Left cardiac atrium (tissue), 4 donors: ENCODE results near the gene VPS51. TPM values are rescaled to one million over a fixed set of nuclear protein-coding genes. Genes with fewer than 3 reads are reported as not detected.

Experiments used
- ATAC-seq, 2 donors: fragments of 200-7000 bp; cut with Tn5 transposase; one replicate each; pipeline ENCODE4 v1.9.1; 2020; ENCODE audit warnings: mild to moderate bottlenecking in 2 of 2, moderate library complexity in 2 of 2
- DNase-seq: peaks from one replicate; pipeline ENCODE4 v3.0.0-alpha.2; 2020
- intact Hi-C, 2 donors: fragments of 100-400 bp; cut with DNase I; formaldehyde crosslinking; loops; one replicate each; pipeline versions ENCODE4 v1.14.1 to v1.15.1; 2022 to 2023
- total RNA-seq, 2 donors: library from RNA; stranded (reverse); fragmentation: NEBNext Ultra II Directional; extraction: Animal tissue kit (Norgen Biotek cat#: 25700); gene quantifications; one replicate each; pipeline ENCODE4 v1.2.1, GENCODE V29; 2021
- donor health status: DM: no; HTN: yes; CAD: no.
- donor health status: DM: no; HTN: yes; CAD: no; lungs with severe emphysema.
- donor health status: DM: yes; HTN: yes; CAD: no.
- donor health status: Dilated cardiomyopathy.

VPS51 gene
- total RNA-seq, 2 donors from 2014 or later = 52.7 to 70.1 TPM

GRCh38 chr11:65067446-65067845 lies 28.6 kb upstream of the VPS51 start:
- no peak for ATAC-seq
- no peak for DNase-seq
- intact Hi-C loops = no loop called here

- intact Hi-C loops = no loop called here
- ATAC-seq (no peak), DNase-seq (no peak)
These were observed 26.8 kb upstream of the VPS51 start for GRCh38 chr11:65069217-65069616.

- intact Hi-C loops = no loop called here
- no peak for DNase-seq
- ATAC-seq = no peak
These were observed 23.9 kb upstream of the VPS51 start for GRCh38 chr11:65071907-65072630.

GRCh38 chr11:65072631-65072966 lies 23.4 kb upstream of the VPS51 start:
- intact Hi-C loops = no loop called here
- no peak for ATAC-seq
- DNase-seq = no peak

DNA sequence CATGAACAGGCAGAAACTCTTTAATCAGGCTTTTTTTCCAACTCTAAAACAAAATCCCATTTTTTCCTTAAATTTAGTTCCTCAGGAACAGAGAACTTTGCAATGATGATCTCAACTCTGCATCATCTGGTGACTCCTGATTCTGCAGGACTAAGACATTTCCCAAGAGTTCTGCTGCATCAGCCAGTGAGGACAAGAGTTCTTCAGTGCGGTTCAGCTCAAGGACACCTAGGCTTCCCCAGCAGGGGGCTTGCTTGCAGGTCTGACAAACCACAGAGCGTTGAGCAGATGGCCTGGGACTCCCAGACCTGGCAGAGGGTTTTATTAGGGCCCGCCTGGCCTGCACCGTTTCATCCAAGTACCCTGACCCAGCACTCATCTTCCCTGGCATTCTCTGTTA lies 18.6 kb upstream of the VPS51 start:
- DNase-seq = no peak
- no peak for ATAC-seq
- intact Hi-C loops = no loop called here

GRCh38 chr11:65078151-65078550 lies 17.9 kb upstream of the VPS51 start:
- intact Hi-C loops = no loop called here
- ATAC-seq = peak; percentile 61
- DNase-seq = no peak

GRCh38 chr11:65078786-65079342 lies 17.1 kb upstream of the VPS51 start:
- no peak for DNase-seq

DNA sequence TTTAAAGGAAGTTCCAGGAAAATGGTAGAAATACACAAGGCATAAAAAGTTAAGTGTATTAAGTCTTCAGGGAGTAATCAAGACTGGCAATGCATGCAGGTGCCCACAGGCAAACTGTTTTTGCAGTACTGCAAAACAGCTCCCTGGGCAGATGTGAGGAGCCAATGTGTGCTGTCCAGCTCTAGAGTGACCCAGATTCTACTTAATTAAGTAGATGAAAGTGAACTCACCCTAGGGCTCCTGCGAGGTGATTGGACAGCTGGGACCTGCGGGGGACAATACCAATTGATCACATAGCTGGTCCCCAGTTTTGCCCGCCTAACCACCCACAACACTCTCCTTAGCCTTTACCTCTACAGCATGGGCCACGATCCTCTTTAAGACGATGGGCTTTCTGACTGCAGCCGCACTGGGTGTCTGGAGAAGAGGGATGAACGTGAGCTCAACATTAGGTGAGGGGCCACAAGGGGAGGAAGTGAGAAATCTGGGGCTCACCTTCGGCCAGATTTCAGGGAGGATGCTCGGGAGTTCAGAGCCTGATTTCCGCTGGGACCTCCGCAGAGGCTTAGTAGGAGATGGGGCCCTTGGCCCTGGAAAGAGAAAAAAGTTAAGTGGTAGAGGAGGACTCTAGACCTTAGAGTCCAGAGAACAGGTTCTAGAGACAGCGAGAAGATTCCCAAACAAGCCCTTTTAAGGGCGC lies 12.7 kb upstream of the VPS51 start:
- no peak for DNase-seq
- intact Hi-C loops = no loop called here
- no peak for ATAC-seq

More at GRCh38 chr11:65078786-65079342, 17.1 kb upstream of the VPS51 start:
- no peak for ATAC-seq
- intact Hi-C loops = no loop called here

DNA sequence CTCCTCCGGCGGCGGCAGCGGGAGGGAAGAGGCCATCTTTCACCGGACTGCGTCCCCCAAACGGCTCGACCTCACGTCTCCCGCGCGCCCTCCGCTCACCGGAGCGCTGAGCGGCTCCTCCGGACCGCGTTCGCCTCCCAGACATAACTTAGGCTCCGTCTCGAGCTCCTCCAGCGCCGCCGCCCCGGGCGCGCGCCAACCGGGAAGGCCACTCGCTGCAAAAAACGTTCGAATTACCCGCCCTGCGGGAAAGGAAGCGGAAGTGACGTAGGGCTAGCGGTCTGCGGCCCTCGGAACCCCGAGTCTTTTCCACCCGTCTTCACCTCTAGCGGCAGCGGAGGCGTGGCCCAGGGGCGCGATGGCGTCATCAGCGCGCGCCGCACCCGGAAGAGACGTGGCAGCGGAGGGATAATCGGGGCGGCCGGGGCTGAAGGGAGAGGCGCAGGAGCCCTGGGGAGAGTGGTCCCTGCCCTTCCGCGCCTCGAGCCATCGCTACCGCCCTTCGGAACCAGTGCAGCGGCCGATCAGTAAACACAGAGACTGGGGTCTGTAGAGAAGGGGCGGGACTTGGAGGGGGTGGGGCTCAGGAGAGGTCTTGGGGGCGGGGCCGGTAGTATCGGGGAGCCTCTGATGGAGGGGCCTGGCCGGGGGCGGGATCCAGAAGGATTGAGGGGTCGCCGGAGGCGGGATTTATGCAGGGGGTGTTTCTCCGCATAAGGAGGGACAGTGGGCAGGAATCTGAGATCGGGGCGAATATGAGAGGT lies 12.0 kb upstream of the VPS51 start, which contains the start of the genes CDCA5 and ZFPL1:
Gene CDCA5, minus strand, starts transcription at position 207 of the 764 bp plus-strand sequence. Its CDS starts 62 bp downstream, at position 145.
Gene ZFPL1, plus strand, starts transcription at position 389 of the 764 bp plus-strand sequence. CDS start 477 bp downstream, outside the sequence.
- DNase-seq (peak; percentile 95), ATAC-seq (peak; percentile 97 to 99)
- intact Hi-C loops = no loop called here

- DNase-seq = no peak
- intact Hi-C loops = no loop called here
- peak in 1 of 2 donors; percentile 1 for ATAC-seq
These were observed 11.2 kb upstream of the VPS51 start for GRCh38 chr11:65084598-65085375.

GRCh38 chr11:65085446-65085845 lies 10.6 kb upstream of the VPS51 start:
- intact Hi-C loops = no loop called here
- DNase-seq (no peak), ATAC-seq (no peak)

- intact Hi-C loops = no loop called here
- ATAC-seq (no peak), DNase-seq (no peak)
These were observed 9.2 kb upstream of the VPS51 start for GRCh38 chr11:65086809-65087208.

- no peak for DNase-seq
- intact Hi-C loops = no loop called here
These were observed 8.8 kb upstream of the VPS51 start for GRCh38 chr11:65087216-65087615.

DNA sequence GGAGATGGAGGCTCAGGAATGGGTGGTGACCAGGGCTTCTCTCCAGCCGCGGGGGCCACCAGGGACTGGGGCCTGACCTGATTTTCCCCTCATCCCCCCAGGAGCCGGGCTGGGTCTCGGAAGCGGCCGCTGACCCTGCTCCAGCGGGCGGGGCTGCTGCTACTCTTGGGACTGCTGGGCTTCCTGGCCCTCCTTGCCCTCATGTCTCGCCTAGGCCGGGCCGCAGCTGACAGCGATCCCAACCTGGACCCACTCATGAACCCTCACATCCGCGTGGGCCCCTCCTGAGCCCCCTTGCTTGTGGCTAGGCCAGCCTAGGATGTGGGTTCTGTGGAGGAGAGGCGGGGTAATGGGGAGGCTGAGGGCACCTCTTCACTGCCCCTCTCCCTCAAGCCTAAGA lies 8.2 kb upstream of the VPS51 start:
- intact Hi-C loops = no loop called here
- no peak for ATAC-seq

More at GRCh38 chr11:65087216-65087615, 8.8 kb upstream of the VPS51 start:
- ATAC-seq = no peak

GRCh38 chr11:65089621-65090020 lies 6.4 kb upstream of the VPS51 start:
- DNase-seq = no peak

More for the DNA sequence above, 8.2 kb upstream of the VPS51 start:
- DNase-seq = no peak

DNA sequence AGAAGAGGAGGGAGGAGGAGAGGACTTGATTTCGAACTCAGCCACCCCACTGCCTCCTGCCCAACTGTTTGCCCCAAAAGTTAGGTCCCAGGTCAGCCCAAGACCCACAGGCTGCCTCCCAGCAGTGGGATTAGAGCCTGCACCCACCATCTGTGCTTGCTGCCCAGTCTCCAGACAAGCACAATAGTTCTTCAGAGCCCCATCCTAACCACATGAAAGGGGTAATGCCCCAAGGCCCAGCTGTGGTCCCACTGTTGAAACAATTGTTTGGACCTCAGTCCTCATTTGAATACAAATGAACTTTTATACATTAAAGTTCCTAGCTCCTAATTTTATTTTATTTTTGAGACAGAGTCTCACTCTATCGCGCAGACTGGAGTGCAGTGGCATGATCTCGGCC lies 5.4 kb upstream of the VPS51 start:
- ATAC-seq (no peak), DNase-seq (no peak)
- intact Hi-C loops = no loop called here

More at GRCh38 chr11:65089621-65090020, 6.4 kb upstream of the VPS51 start:
- intact Hi-C loops = no loop called here
- no peak for ATAC-seq

DNA sequence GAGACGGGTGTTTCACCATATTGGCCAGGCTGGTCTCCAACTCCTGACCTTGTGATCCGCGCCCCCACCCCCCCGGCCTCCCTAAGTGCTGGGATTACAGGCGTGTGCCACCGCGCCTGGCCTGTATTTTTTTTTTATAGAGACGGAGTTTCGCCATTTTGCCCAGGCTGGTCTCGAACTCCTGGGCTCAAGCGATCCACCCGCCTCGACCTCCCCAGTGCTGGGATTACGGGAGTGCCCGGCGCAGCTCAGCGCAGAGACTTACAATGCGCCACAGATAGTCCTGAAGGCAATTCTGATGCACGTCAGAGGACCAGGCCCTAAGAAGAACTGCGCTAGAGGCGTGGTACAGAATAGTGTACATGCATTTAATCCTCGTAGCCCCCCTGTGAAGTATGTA lies 587 bp upstream of the VPS51 start:
- intact Hi-C loops = no loop called here
- ATAC-seq (no peak), DNase-seq (no peak)

- DNase-seq (no peak), ATAC-seq (peak in 1 of 2 donors; percentile 5)
- intact Hi-C loops = no loop called here
These were observed 912 bp downstream of the VPS51 start for GRCh38 chr11:65096926-65097325.
